Renal cortex interstitium (tissue), 15 donors: Measurements from ENCODE around the gene TOGARAM1. TPM values are rescaled to one million over a fixed set of nuclear protein-coding genes. Genes with fewer than 3 reads are reported as not detected.

ENCODE experiments used
- DNase-seq, 11 donors: peaks; one replicate each; pipeline ENCODE4 v3.0.0-alpha.2; 2013; ENCODE audit warnings: low read depth in 9 of 11, low spot score in 4 of 11; ENCODE audit errors: extremely low read depth in 1 of 11
- long read RNA-seq, 16 experiments: transcript quantifications; one replicate each; lab custom pipeline, GENCODE V29; 2026
- polyA plus RNA-seq, 3 donors: library from polyadenylated mRNA; unstranded; fragments of 120-200 nt; gene quantifications; one replicate each; pipeline ENCODE4 v1.2.1, GENCODE V29; 2013; ENCODE audit not compliant: insufficient read length in 3 of 3

Gene TOGARAM1, protein sequence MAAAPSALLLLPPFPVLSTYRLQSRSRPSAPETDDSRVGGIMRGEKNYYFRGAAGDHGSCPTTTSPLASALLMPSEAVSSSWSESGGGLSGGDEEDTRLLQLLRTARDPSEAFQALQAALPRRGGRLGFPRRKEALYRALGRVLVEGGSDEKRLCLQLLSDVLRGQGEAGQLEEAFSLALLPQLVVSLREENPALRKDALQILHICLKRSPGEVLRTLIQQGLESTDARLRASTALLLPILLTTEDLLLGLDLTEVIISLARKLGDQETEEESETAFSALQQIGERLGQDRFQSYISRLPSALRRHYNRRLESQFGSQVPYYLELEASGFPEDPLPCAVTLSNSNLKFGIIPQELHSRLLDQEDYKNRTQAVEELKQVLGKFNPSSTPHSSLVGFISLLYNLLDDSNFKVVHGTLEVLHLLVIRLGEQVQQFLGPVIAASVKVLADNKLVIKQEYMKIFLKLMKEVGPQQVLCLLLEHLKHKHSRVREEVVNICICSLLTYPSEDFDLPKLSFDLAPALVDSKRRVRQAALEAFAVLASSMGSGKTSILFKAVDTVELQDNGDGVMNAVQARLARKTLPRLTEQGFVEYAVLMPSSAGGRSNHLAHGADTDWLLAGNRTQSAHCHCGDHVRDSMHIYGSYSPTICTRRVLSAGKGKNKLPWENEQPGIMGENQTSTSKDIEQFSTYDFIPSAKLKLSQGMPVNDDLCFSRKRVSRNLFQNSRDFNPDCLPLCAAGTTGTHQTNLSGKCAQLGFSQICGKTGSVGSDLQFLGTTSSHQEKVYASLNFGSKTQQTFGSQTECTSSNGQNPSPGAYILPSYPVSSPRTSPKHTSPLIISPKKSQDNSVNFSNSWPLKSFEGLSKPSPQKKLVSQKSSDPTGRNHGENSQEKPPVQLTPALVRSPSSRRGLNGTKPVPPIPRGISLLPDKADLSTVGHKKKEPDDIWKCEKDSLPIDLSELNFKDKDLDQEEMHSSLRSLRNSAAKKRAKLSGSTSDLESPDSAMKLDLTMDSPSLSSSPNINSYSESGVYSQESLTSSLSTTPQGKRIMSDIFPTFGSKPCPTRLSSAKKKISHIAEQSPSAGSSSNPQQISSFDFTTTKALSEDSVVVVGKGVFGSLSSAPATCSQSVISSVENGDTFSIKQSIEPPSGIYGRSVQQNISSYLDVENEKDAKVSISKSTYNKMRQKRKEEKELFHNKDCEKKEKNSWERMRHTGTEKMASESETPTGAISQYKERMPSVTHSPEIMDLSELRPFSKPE (N-terminal part only)
- polyA plus RNA-seq, result 10 to 100 TPM; 29.2 to 43.3 (median 41.8) TPM
- long read RNA-seq, donor 1, full-length matches to known transcripts, result 3 of 10 reads
- long read RNA-seq, donor 1, partial matches to known transcripts, result 7 of 10 reads
- long read RNA-seq, donor 1, other reads (novel, unspliced or antisense), result 0 of 10 reads
- long read RNA-seq, donor 2, full-length matches to known transcripts, result 1 of 8 reads
- long read RNA-seq, donor 2, partial matches to known transcripts, result 7 of 8 reads
- long read RNA-seq, donor 2, other reads (novel, unspliced or antisense), result 0 of 8 reads
- long read RNA-seq, donor 3, full-length matches to known transcripts, result 1 of 14 reads
- long read RNA-seq, donor 3, partial matches to known transcripts, result 13 of 14 reads
- long read RNA-seq, donor 3, other reads (novel, unspliced or antisense), result 0 of 14 reads
- long read RNA-seq, donor 4, partial matches to known transcripts, result 7 of 7 reads
- long read RNA-seq, donor 4, other reads (novel, unspliced or antisense), result 0 of 7 reads
- long read RNA-seq, donor 5, result 0 reads
- long read RNA-seq, donor 6, full-length matches to known transcripts, result 3 of 3 reads
- long read RNA-seq, donor 6, partial matches to known transcripts, result 0 of 3 reads
- long read RNA-seq, donor 6, other reads (novel, unspliced or antisense), result 0 of 3 reads
- long read RNA-seq, donor 7, full-length matches to known transcripts, result 1 of 19 reads
- long read RNA-seq, donor 7, partial matches to known transcripts, result 18 of 19 reads
- long read RNA-seq, donor 7, other reads (novel, unspliced or antisense), result 0 of 19 reads
- long read RNA-seq, donor 8, result 0 reads
- long read RNA-seq, donor 9, full-length matches to known transcripts, result 2 of 15 reads
- long read RNA-seq, donor 9, partial matches to known transcripts, result 13 of 15 reads
- long read RNA-seq, donor 9, other reads (novel, unspliced or antisense), result 0 of 15 reads
- long read RNA-seq, donor 10, partial matches to known transcripts, result 15 of 15 reads
- long read RNA-seq, donor 10, other reads (novel, unspliced or antisense), result 0 of 15 reads
- long read RNA-seq, donor 11, full-length matches to known transcripts, result 2 of 9 reads
- long read RNA-seq, donor 11, partial matches to known transcripts, result 7 of 9 reads
- long read RNA-seq, donor 11, other reads (novel, unspliced or antisense), result 0 of 9 reads
- long read RNA-seq, donor 12, partial matches to known transcripts, result 0 of 2 reads
- long read RNA-seq, donor 12, other reads (novel, unspliced or antisense), result 0 of 2 reads
- long read RNA-seq, donor 13, result 0 reads
- long read RNA-seq, donor 14, partial matches to known transcripts, result 11 of 11 reads
- long read RNA-seq, donor 14, other reads (novel, unspliced or antisense), result 0 of 11 reads
- long read RNA-seq, donor 15, full-length matches to known transcripts, result 1 of 8 reads
- long read RNA-seq, donor 15, partial matches to known transcripts, result 7 of 8 reads
- long read RNA-seq, donor 15, other reads (novel, unspliced or antisense), result 0 of 8 reads
- long read RNA-seq, donor 16, full-length matches to known transcripts, result 4 of 17 reads
- long read RNA-seq, donor 16, partial matches to known transcripts, result 13 of 17 reads
- long read RNA-seq, donor 16, other reads (novel, unspliced or antisense), result 0 of 17 reads

GRCh38 chr14:44961554-44962333, at the start of gene TOGARAM1, which contains the start of gene KLHL28:
TSS of gene TOGARAM1 (plus strand) at chr14:44962190. CDS start at chr14:44962422, 232 bp downstream.
TSS of gene KLHL28 (minus strand) at chr14:44961947. CDS start at chr14:44945928, 16,019 bp downstream.
- DNase-seq, result peak; percentile 98 to 100 (median 100)

GRCh38 chr14:44914849-44915248, 47.1 kb upstream of the TOGARAM1 start:
- DNase-seq, result no peak

DNA sequence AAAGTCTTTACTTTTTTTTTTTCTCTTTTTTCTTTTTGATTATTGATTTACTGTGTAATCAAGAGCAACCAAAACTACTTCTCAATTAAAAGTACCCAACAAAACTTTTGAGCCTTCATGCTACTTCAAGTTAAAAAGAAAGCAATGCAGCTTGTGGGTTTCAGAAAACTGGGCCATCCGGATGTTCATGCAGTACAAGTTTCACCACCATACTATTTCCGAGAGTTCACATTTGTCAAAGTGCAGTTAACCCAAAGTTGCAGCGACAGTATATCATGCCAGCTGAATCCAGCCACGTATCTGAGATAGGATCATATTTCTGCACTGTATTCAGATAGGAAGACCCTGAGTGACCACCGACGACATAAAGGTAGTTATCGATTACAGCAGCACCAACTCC, 33.2 kb upstream of the TOGARAM1 start:
- DNase-seq, result no peak

- no peak for DNase-seq
These were observed 26.8 kb upstream of the TOGARAM1 start for GRCh38 chr14:44935155-44935554.

DNA sequence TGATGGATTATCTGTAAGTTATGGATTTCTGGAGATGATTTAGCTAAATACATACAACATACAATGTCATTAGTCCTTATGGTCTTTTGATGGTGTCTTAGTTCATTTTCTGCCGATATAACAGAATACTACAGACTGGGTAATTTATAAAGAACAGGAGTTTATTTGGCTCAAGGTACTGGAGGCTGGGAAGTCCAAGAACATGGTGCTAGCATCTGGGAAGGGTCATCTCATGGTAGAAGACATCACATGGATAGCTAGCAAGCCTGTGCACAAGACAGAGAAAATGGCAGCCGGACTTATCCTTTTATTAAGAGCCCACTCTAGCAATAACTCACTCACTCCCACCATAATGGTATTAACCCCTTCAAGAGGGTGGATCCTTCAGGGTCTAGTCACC, 24.4 kb upstream of the TOGARAM1 start:
- DNase-seq, result no peak

- DNase-seq, result no peak
These were observed 21.8 kb upstream of the TOGARAM1 start for GRCh38 chr14:44940211-44940610.

- no peak for DNase-seq
These were observed 21.0 kb upstream of the TOGARAM1 start for GRCh38 chr14:44940944-44941343.

DNA sequence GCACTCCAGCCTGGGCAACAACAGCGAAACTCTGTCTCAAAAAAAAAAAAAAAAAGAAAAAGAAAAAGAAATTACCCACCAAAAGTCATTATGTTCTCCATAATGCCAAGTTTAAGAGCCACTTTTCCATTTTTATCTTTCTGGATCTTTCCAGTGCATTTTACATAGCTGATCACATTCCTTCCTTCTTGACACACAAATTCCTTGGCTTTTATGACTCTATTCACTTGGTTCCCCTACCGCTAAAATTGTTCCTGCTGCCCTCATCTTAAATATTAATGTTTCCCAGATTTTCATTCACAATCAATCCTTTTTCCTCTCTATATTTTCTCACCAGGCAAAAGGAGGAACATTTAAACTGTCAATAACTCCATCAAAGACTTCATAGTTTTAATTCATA, 20.4 kb upstream of the TOGARAM1 start:
- DNase-seq, result no peak

DNA sequence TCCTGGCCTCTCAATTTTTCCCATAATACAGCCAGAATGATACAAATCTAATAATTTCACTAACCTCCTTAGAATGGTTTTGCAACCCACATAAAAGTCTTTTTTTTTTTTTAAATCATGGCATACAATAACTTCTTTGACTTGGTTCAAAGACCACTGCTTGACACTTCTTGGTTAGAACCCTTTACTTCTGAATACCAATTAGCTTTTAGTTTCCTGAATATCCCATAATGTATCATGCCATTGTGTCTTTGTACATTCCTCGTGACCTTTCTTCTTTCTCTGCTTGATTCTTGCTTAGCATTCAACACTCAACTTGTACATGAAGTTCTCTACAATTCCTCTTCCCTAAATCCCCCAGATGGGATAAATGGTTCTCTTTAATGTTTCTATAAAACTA, 19.6 kb upstream of the TOGARAM1 start:
- no peak for DNase-seq

DNA sequence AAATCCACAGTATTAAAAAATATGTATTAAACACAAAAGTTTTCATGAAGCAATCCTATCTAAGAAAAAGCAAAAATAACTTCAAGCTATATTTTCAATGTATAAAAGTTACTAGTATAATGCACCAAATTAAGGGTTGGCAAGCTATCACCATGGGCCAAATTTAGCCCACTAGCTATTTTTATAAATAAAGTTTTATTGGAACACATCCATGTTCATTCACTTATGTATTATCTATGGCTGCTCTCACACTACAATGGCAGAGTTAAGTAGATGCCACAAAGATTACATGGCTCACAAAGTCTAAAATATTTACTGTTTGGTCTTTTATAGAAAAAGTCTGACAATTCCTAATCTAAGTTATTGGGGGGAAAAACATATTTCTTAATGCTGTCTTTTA, 17.9 kb upstream of the TOGARAM1 start:
- DNase-seq, result no peak

DNA sequence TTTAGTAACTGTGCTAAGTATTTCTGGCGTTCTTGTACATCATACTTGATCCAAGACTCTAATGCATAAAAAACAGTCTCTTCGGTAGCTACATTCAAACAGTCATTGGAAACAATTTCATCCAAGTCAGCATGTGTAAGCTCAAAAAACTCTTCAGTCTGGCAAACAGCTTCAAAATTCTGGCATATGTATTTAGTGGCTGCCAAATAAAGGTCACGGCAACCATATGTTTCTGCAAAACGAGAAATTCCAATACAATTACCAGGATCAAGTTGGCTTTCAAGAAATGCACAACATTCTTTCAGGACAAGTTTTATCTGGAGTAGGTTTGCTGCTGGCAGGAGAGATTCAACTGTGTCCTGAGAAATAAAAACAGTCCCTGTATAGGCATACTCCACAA, 16.7 kb upstream of the TOGARAM1 start:
- DNase-seq, result no peak

GRCh38 chr14:44951051-44951450, 10.9 kb upstream of the TOGARAM1 start:
- DNase-seq, result no peak

DNA sequence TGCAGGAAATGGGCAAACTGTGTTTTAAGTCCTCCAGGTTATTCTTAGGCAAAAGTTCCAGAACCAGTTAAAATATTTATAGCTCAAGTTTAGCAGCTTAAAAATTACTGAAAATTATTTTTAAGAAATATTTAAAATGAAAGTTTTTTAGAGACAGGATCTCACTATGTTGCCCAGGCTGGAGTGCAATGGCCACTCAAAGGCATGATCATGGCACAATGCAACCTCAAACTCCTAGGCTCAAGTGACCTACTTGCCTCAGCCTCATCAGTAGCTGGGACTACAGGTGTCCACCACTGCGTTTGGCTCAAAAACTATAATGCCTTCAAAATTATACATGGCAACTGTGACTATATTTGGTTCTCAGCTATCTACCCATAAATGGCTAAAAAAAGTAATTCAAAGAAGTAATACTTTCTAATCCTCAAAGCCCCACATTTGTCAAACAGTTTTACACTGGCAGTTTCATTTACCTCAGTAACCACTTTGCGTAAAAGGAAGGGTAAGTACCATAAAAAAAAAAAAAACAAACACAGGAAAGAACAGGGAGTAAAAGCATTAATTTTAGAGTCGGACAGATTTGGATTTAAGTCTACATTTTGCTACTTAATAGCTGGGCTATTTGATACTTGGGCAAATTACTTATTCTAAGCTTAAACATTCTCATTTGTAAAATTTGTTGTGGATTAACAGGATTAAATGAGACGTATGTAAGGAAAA, 9.4 kb upstream of the TOGARAM1 start:
- DNase-seq, result no peak

GRCh38 chr14:44954750-44955149, 7.2 kb upstream of the TOGARAM1 start:
- DNase-seq, result no peak

DNA sequence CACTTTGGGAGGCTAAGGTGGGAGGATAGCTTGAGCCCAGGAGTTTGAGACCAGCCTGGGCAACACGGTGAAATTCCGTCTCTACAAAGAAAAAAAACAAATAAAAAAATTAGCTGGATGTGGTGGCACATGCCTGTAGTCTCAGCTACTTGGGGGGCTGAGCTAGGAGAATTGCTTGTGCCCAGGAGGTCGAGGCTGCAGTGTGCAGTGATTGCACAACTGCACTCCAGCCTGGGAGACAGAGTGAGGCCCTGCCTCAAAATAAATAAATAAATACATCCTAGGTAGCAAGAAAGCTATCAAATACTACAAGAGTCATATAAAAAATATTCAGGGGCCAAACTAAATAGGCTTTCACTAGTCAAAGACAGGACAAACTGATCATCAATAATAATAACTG, 6.5 kb upstream of the TOGARAM1 start:
- DNase-seq, result no peak
